HG02763 (cell line): ENCODE results near the gene ZMYND8.
"Not testable (repeated sequence)": the region's sequence is repeated elsewhere in the genome, so short reads cannot be mapped to it uniquely, and the experiment has no call there.

Source experiments
- ATAC-seq: cut with Tn5 transposase; IDR thresholded peaks from one replicate; pipeline ENCODE4 v1.9.1; 2021; ENCODE audit warnings: mild to moderate bottlenecking, moderate library complexity; ENCODE audit not compliant: unreplicated experiment

The ZMYND8 gene

GRCh38 chr20:47290666-47291430 lies 65.7 kb downstream of the ZMYND8 start:
- ATAC-seq = no peak

GRCh38 chr20:47290008-47290407 lies 66.5 kb downstream of the ZMYND8 start:
- ATAC-seq = no peak

- no peak for ATAC-seq
Observed at GRCh38 chr20:47289096-47289495, 67.4 kb downstream of the ZMYND8 start.

- ATAC-seq = not testable (repeated sequence)
Observed at GRCh38 chr20:47288530-47288929, 68.0 kb downstream of the ZMYND8 start.

- no peak for ATAC-seq
Observed at GRCh38 chr20:47287609-47288144, 68.8 kb downstream of the ZMYND8 start.

- ATAC-seq = no peak
Observed at GRCh38 chr20:47286681-47287080, 69.8 kb downstream of the ZMYND8 start.

GRCh38 chr20:47285189-47285588 lies 71.3 kb downstream of the ZMYND8 start:
- no peak for ATAC-seq

- no peak for ATAC-seq
Observed at GRCh38 chr20:47284373-47284772, 72.1 kb downstream of the ZMYND8 start.

- ATAC-seq = no peak
Observed at GRCh38 chr20:47283411-47283810, 73.1 kb downstream of the ZMYND8 start.

GRCh38 chr20:47282864-47283263 lies 73.6 kb downstream of the ZMYND8 start:
- no peak for ATAC-seq

- no peak for ATAC-seq
Observed at GRCh38 chr20:47281376-47281775, 75.1 kb downstream of the ZMYND8 start.

- ATAC-seq = no peak
Observed at GRCh38 chr20:47280668-47281067, 75.8 kb downstream of the ZMYND8 start.

- ATAC-seq = no peak
Observed at GRCh38 chr20:47280228-47280627, 76.3 kb downstream of the ZMYND8 start.

GRCh38 chr20:47278907-47279348 lies 77.6 kb downstream of the ZMYND8 start:
- no peak for ATAC-seq

- ATAC-seq = not testable (repeated sequence)
Observed at GRCh38 chr20:47277535-47277872, 79.0 kb downstream of the ZMYND8 start.

- no peak for ATAC-seq
Observed at GRCh38 chr20:47276851-47277534, 79.5 kb downstream of the ZMYND8 start.

- ATAC-seq = no peak
Observed at GRCh38 chr20:47276251-47276650, 80.2 kb downstream of the ZMYND8 start.

GRCh38 chr20:47275548-47275947 lies 81.0 kb downstream of the ZMYND8 start:
- no peak for ATAC-seq

- peak; percentile 82 for ATAC-seq
Observed at GRCh38 chr20:47274401-47275108, 81.9 kb downstream of the ZMYND8 start.

GRCh38 chr20:47273591-47274235 lies 82.8 kb downstream of the ZMYND8 start:
- ATAC-seq = no peak
